Measurements from ENCODE around the gene HILPDA. TPM values are rescaled to one million over a fixed set of nuclear protein-coding genes. Genes with fewer than 3 reads are reported as not detected.

HILPDA gene
- total and polyA plus RNA-seq, 9 of the 15 experiments (the other 6 are each of a cell fraction or from before 2014, with no cell fraction given) = 8.3 to 71.8 (median 23.5) TPM

DNA sequence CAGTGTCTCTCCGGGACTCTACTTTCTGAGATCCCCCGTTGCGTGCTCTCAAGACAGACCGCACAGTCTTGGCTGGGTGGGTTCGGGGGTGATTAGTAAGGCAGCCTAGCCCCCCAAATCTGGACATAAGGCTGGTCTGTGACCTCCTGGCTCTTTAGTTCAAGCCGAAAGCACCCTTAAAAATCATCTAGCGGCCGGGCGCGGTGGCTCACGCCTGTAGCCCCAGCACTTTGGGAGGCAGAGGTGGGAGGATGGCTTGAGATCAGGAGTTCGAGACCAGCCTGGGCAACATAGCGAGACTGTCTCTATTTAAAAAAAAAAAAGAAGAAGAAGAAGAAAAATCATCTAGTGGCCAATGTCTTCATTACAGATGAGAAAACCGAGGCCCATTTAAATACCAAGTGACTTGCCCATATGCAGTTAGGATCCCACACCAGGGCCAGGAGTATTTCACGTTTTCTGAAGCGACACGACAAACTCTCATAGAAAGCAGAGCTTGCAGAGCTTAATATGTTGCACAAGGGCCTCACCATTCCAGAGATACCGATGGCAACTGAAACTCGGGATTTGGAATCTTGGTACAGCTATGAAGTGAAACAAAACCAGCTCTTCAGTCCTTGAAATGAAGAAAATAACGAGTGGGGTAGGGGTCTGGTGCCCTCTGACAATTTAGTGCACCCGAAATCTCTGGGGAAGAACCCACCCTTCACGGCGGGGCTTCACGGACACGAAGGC is 703 bp upstream of the HILPDA start (continued):
- peak; percentile 73 for TF ChIP-seq ZBTB40 (IDR thresholded peaks at IDR 0.05)
- peak; percentile 32; the same call in 1 of the 2 replicates for TF ChIP-seq ZBTB40 (CRISPR knock-in tag; IDR thresholded peaks at IDR 0.05)
- 0 out of 2 replicates have a peak, but pooled peaks have one; percentile 52 for TF ChIP-seq DMBX1 (CRISPR knock-in tag; IDR thresholded peaks at IDR 0.05; ENCODE audit: borderline replicate concordance)
- TF ChIP-seq KAT7 (CRISPR knock-in tag; IDR thresholded peaks at IDR 0.05; ENCODE audit: borderline replicate concordance) = peak; percentile 64; the same call in 1 of the 2 replicates
- no peak for TF ChIP-seq MCM7 (IDR thresholded peaks at IDR 0.05)
- TF ChIP-seq ATF7 (IDR thresholded peaks at IDR 0.05) = no peak
- TF ChIP-seq SMARCC2 (IDR thresholded peaks at IDR 0.05; ENCODE audit: low read depth) = peak; percentile 69
- no peak for TF ChIP-seq SMAD1 (IDR thresholded peaks at IDR 0.05; ENCODE audit: low read depth, low read length, partially characterized antibody)
- TF ChIP-seq RAD21 (CRISPR knock-in tag; conservative IDR thresholded peaks at IDR 0.05 in 1 of 2, IDR thresholded peaks at IDR 0.05 in 1 of 2) = 0 out of 4 replicates have a peak, but pooled peaks of 1 of the 2 experiments have one; percentile 12
- peak; percentile 57; the same call in 1 of the 2 replicates for TF ChIP-seq ZNF76 (CRISPR knock-in tag; IDR thresholded peaks at IDR 0.05; ENCODE audit: borderline replicate concordance)
- TF ChIP-seq, protein P1, sequence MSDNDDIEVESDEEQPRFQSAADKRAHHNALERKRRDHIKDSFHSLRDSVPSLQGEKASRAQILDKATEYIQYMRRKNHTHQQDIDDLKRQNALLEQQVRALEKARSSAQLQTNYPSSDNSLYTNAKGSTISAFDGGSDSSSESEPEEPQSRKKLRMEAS (CRISPR knock-in tag; IDR thresholded peaks at IDR 0.05) = no peak
- TF ChIP-seq MITF (IDR thresholded peaks at IDR 0.05) = no peak
- TF ChIP-seq MYC (IDR thresholded peaks at IDR 0.05; ENCODE audit: low read depth, low read length) = no peak
- peak; percentile 77; the same call in 1 of the 2 replicates for TF ChIP-seq MYC (CRISPR knock-in tag; IDR thresholded peaks at IDR 0.05; ENCODE audit: borderline replicate concordance, low read depth)
- TF ChIP-seq GTF2E2 (tag; IDR thresholded peaks at IDR 0.05) = peak; percentile 85

Data from K562 (cell line).